NCI-H146 treated with DMSO at 0.1 percent for 48 hours (cell line): ENCODE results near the gene EMC1.
"Not testable (repeated sequence)": the region's sequence is repeated elsewhere in the genome, so short reads cannot be mapped to it uniquely, and the experiment has no call there.

Experiments used
- DNase-seq: peaks from one replicate; lab custom pipeline; 2025; ENCODE audit not compliant: unreplicated experiment; lab: John Stamatoyannopoulos, UW

EMC1 gene

DNA sequence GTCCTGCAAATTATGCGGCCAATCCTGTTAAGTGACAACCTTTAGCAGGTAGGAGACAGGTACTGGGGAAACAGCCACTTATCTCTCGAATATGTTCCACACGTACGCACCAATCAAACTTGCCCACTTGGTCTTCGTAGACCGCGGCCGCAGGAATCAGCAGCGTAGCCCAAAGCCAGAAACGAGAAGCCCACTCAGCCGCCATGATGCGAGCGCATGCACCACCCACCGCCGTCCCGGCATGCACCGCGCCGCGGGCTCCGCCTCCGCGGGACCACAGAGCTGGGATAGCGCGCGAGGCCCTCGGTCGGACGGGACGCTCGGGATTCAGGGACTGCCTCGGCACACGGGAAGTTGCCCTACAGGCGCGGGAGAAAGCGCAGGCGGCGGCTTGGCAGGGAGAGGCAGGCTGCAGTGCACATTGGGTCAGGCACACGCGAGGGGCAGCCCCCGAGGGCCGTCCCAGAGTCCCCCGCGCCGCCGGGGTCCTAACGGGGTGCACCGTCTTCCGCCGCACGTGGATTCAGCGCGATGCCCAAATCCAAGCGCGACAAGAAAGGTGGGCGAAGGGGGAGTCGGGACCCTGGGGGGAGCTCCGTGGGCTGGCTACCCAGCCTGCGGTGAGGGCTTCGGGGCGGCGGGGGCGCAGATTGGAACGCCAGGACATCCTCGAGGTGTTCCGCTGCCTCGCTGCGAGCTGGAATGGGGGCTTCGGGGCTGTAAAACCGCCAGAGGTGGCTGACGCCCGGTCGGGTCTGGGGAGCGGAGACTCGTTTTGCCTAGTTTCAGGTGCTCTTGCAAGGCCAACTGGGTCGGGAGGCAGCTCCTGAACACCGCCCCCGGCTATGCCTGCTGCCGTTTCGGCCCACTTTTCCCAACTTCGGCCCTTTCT, at the start of gene EMC1, which contains the start of gene MRTO4:
EMC1 (minus strand) TSS at position 220 of the 892 bp plus-strand sequence; CDS start at position 205, 15 bp downstream.
MRTO4 (plus strand) TSS at position 501 of the 892 bp plus-strand sequence; CDS start at position 532, 31 bp downstream.
- peak; percentile 37 for DNase-seq

DNA sequence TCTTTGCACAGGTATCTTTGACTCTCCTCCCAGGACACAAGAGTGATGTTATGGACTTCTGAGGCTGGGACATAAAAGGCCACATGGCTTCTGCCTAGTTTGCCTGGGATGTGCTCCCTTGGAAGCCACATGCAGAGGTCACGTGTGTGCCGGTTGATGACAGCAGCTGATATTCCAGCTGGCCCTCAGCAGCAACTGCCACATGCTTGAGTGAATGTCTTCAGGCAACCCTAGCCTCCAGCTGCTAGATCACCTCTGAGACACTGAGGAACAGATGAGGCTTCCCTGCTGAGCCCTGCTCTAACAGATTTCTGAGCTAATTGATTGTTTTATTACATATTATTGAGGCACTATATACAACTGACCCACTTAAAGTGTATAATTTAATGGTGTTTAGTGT, 48.9 kb upstream of the EMC1 start:
- no peak for DNase-seq

- DNase-seq: no peak
Measured at GRCh38 chr1:19294638-19295037, 43.3 kb upstream of the EMC1 start.

GRCh38 chr1:19289244-19289643, 37.9 kb upstream of the EMC1 start:
- DNase-seq: no peak

- DNase-seq: not testable (repeated sequence)
Measured at GRCh38 chr1:19288324-19289241, 37.3 kb upstream of the EMC1 start, which contains the start of gene AKR7A3. AKR7A3 (minus strand) TSS chr1:19288770; CDS start chr1:19288709, 61 bp downstream.

- DNase-seq: no peak
Measured at GRCh38 chr1:19287436-19288185, 36.3 kb upstream of the EMC1 start.

DNA sequence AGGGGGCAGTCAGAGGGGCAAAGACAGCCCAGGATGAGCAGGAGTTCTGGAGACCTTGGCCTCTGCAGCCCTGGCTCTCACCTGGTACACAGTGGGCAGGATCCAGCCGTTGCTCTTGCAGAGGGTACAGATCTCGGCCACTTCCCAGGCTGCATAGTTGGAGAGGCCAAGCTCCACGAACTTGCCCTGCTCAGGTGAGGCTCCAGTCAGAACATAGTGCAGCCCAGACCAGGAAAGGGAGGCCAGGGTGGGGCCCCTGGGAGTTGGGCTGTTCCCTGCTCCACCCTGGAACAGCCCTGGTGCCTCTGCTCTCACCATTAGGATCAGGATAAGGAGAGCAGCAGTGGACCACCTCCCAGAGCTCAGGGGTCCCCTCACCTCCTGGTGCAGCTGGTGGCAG, 34.5 kb upstream of the EMC1 start:
- not testable (repeated sequence) for DNase-seq

GRCh38 chr1:19285366-19285765, 34.0 kb upstream of the EMC1 start:
- not testable (repeated sequence) for DNase-seq

GRCh38 chr1:19284881-19285280, 33.6 kb upstream of the EMC1 start:
- no peak for DNase-seq

DNA sequence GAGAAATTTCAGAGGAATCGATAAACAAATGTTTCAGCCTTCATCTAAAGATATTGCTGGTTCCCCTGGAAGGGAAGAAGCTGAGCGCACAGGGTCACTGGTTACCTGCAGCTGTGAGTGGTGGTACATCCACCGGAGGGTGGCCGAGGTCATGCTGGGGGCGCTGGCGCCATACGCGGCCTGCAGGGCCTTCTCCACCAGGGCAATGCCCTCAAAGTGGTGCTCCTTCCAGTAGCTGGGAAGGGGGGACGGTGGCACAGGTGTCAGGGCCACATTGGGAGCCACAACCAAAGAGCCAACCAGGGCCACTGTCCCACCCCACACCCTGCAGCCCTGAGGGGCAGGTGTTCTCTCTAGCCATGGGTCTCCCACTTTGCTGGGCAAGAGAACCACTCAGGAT, 32.6 kb upstream of the EMC1 start:
- DNase-seq: no peak

- DNase-seq: no peak
Measured at GRCh38 chr1:19274636-19275035, 23.3 kb upstream of the EMC1 start.

DNA sequence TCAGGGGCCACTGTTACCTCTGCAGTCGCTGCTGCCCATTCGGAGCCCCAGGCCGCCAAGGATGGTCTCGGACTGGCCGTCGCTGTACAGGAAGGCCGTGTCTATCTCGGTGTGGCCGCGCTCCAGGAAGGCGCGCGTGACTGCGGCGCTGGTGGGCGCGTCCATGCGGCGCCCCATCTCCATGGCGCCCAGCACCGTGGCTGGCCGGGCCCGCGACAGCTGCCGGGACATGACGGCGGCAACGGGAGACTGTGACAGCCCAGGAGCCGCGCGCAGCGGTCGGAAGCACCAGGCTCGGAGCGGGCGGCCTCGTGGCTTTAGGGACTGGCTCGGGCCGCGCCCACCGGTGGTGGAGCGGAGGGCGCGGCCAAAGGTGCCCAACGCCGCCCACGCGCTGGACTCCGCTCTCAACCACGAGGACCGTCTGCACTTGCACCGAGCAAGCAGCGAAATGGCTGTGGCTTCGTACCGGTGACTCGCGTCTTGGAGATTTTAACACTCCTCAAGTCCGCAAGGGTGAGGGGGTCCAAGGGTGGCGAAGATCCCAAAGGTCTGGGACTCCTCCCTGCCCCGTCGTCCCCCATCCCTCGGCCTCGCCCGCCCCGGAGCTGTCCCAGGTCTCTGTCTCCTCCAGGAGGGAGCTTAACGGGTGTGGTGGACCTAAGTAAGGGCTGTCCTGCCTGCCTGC, 22.7 kb upstream of the EMC1 start:
- not testable (repeated sequence) for DNase-seq

DNA sequence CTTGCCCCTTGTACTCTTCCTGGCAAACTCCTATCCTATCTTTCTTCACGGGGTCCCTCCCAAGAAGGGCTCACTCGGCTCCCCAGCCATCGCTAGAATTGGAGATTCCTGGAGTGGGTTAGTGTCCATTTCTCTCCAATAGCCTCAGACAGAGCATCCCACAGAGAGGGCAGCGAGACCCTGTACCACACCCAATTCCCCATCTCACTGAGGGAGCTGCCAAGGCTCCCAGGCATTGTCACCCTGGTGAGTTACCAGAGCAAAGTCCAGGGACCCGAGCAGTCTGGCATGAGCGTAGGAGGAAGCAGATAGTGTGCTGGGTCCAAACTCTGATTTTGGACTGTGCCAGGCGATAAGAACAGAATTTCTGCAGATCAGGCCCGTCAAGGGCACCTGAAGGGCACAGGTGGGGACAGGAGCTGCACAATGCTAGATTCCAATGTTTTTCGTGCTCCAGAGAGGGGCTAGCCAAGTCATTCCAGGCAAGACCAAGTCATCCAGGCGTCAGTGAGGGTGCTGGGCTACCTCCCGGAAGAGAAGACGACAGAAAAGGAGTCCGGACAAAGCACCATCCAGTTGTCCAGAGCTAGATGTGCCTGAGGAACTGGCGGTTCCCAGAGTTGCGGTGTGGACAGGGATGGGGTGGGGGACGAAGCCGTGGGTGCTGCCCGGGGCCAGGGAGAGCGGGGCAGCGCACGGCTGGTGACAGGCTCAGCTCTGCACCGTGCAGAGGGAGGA, 22.0 kb upstream of the EMC1 start:
- no peak for DNase-seq

- DNase-seq: no peak
Measured at GRCh38 chr1:19272064-19272463, 20.7 kb upstream of the EMC1 start.

GRCh38 chr1:19270343-19270730, 19.0 kb upstream of the EMC1 start:
- not testable (repeated sequence) for DNase-seq

DNA sequence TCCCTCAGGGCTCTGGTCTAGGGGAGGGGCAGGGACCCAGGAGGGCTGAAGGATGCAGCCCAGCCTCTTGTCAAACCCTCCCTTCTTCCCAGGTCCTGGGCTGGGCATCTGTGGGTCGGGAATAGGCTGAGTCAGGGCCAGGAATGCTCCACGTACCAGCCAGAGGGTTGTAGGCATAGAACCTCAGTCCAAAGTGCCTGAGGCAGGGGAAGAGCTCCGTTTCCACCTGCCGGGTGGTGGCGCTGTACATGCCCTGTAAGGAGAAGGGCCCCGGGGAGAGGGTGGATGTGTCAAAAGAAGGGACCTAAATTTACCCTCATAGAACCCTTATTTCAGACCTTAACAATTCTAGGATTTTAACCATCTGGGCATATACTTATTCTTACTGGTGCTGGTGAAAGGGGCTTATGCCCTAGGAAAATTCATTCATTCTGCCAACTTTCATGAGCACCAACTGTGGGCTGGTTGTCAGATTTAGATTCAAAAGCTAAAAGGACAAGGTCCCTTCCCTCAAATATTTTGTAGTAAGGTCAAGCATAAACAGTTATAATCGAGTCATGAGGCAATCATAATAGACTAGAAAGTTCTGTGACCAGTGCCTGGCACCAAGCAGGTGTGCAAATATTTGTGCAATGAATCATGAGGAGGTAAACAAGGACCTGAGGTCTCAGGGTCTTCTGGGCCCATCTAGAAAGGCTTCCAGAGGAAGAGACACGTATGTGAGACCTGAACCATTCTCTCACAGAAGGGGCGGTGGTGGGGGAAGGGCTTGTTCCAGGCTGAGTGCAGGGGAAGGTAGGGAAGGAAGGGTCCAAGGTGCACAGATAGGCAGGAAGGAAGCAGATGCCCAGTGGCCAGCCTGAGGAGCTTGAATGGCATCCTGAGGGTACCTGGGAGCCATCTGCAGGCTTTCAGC, 18.4 kb upstream of the EMC1 start:
- not testable (repeated sequence) for DNase-seq

GRCh38 chr1:19268445-19268844, 17.1 kb upstream of the EMC1 start:
- DNase-seq: no peak

GRCh38 chr1:19262744-19263143, 11.4 kb upstream of the EMC1 start:
- DNase-seq: no peak
